DMS 273 (cell line): ENCODE data around the gene ACSF3.

ENCODE experiments used
- DNase-seq: peaks from one replicate; lab custom pipeline; 2025; ENCODE audit not compliant: unreplicated experiment; lab: John Stamatoyannopoulos, UW

Gene ACSF3

DNA sequence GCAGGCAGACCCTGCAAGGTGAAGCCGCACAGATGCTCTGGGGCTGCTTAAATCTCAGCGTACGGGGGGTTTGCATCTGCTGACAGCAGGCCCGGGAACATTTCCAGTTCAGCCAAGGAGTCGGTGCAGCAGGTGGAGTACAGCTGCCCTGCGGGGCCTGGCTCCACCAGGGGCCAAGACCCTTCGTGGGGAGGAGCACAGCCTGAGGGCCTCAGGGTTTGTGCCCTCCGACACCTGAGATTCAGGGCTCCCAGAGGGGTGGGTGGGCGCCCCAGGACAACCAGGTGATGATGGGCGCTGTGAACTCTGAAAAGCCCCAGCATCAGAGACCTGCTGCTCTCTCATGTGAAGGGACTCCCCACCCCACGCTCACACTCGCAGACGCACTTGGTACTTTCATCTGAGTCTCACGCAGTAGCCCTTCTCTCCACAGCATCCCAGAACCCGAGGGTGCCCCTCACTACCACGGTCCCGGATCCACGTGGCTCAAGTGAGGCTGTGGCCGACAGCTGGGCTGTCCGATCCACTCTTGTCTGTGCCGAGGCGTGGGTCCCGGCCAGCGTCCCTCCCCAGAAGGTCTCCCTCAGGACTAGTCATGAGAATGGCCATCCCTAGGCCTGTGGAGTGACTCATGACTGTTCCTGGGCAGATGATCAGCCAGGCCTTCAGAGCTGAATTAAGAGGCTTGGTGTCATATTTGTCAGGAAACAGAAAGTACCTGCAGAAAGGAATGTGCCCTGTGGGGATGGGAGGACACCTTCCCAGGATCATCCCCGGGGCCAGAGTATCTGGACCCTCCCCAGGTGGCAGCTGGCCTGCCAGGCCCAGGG, 29.6 kb downstream of the ACSF3 start:
- DNase-seq, result no peak

DNA sequence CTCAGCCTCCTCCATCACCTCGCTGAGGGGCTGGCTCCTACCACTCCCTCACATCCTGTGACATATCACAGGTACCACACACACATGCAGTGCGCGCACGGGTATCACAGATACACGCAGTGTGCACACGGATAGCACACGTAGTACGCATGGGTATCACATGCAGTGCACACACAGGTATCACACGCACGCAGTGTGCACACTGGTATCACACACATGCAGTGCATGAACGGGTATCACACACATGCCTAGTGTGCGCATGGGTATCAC, 30.1 kb downstream of the ACSF3 start:
- no peak for DNase-seq

DNA sequence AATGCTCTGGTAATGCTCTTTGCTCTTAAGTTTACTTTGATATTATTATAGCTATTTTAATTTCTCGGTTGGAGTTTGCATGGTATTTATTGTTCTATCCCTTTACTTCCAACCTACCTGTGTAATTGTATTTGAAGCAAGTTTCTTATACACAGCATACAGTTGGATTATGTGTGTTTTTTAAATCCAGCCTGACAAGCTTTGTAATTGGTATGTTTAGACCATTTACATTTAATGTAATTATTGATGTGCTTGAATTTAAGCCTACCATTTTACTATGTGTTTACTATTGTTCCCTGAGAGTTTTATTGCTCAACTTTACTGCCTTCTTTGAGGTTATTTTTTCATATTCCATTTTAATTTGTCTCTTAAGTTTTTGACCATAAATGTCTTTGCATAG, 35.7 kb downstream of the ACSF3 start:
- no peak for DNase-seq

DNA sequence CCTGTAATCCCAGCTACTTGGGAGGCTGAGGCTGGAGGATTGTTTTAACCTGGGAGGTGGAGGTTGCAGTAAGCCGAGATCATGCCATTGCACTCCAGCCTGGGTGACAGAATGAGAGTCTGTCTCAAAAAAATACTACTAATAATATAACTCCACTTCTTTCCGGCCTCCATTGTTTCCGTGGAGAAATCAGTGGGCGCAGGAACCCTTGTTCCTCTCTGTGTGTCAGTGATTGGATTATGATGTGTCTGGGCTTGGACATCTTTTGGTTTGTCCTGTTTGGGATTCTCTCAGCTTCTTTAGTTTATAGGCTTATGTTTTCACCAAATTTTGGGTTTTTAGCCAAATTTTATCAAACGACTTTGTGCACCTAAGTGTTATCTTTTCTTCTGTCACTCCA, 36.8 kb downstream of the ACSF3 start:
- no peak for DNase-seq

DNA sequence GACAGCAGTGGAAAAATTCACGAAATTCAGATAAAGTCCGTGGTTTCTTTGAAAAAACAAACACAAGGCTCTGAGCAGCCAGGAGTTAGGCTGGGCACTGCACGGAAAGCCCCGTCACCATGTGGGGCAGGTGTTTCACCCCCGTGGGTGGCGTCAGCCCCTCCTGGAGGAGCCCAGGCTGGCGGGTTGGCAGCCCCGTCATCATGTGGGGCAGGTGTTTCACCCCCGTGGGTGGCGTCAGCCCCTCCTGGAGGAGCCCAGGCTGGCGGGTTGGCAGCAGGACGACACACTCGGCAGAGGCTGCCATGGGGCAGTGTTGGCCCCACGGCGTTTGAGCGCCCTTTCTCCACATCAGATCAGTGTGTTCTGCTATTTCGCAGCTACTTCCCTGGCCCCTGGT, 38.1 kb downstream of the ACSF3 start:
- no peak for DNase-seq

DNA sequence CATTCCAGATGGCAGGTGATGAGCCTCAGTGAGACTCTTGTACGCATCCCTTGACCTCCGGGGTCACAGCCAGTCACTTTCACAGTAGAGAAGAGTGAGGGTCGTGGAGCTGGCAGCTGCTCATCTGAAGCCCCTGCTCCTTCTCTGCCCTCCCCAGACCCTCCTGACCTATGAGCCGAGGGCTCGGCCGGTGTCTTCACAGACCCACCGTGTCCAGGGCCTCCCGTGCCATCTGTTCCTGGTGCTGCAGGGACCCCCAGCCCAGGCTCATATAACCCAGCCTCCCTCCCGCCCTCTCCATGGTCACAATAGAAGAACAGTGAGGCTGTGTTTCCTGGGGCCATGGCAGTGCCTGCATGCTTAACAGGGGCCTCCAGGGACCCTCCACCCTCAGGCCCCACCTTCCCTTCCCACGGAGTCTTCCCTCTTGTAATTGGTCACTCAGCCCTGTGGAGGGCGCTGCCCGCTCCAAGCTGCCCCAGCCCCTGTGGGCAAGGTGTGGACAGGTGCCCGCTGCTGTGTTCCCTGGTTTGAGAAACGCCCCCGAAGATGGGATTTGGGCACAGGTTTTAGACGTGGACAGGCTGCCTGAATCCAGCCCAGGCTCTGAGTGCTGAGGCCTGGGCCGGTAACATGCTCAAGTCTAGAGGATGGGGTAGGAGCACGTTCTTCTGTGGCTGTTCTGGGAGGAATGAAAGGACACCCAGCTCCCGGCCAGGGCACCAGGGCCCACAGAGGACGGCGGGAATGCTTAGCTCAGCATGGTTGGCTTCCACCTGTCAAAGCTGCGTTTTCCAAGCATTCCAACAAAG, 38.7 kb downstream of the ACSF3 start:
- no peak for DNase-seq

DNA sequence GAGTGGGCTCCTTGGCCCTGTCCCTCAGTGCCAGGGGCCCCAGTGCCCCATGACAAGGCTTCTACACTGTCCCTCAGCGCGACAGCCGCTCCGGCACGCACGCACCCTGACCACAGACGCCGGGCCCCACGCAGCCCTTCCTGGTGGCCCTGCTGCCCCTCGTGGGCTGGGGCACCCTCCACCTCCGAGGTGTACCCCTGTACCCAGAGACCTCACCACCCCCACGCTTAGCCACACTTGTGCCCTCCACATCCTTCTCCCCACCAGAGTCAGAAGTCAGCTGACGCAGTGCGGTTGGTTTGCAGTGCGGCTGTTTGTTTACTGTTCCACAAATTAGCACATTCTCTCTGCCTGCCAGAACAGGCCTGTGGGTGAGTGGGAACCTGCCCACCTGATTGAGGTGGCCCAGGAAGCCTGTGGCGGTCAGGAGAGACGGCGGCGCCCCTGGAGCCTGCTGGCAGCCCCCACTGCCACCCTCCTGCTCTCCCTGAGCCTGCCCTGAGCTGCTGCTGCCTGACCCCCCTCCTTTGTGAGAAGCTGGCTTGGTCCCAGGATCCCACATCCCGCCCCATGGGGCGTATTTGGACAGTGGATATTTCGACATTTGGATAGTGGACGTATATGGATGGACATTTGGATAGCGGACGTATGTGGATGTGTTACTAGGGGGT, 39.9 kb downstream of the ACSF3 start:
- no peak for DNase-seq

DNA sequence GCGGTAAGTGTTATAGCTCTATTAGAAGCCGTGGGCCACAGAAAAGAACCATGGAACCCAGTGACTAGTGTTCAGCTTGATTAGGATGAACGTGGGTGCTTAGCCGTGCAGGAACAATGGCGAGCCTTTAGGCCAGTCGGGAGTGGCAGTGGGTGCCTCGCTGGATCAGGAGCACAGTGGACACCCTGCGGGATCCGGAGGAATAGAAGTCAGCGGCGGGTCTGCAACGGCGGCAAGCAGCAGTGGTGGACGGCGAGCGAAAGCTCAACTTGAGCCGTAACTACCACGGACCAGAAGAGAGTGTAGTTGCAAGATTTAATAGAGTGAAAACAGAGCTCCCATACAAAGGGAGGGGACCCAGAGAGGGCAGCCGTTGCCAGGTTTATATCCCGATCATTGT, 40.6 kb downstream of the ACSF3 start:
- DNase-seq, result no peak

DNA sequence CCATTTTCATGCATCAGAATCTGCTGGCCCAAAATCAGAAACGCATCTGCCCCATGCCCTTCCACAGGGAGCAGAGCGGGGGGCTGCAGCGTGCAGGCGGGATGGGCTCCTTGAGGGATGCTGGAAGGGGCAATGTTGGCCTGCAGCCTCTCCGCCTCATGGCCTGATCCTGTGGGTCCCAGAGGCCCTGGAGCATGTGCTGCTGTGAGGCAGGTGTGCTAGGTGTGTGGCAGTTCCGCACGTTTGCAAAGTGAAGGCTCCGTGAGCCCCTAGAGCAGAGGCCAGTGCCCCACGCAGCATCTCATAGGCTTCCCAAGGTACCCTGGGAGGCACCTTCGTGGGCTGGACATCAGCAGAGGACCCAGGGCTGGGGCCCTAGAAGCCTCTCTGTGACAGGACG, 41.5 kb downstream of the ACSF3 start:
- DNase-seq, result no peak

DNA sequence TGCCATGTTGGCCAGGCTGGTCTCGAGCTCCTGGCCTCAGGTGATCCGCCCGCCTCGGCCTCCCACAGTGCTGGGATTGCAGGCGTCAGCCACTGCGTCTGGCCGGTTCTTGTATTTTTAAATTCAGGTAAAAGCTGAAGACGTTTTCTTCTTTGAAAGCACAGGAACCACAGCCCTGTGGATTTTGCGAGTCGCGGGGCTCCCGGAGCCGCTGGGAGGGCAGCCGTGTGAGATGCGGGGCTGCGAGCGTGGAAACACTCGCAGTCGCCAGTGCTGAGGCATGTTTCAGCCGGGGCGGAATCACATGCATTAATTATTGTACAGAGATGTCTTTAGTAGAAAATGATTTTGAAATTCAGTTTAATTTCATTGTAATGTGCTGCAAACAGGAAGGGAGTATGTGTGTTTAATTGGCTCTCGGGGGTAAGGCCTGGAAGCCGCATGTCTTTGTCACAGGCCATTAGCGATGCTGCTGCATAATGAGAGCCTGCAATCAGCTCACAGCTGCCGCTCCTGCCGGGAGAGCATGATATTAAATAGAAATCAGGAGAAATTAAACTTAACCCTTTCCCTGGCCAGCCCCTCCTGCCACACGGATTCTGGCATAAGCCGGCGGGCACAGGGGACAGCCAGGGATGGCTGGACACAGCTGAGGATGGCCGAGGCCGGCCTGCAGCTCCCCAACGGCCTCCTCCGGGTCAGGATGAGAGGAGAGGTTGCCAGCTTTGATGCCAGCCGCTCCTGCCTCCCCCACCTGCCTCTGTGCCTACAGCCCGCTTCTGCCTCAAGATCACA, 42.5 kb downstream of the ACSF3 start:
- DNase-seq, result peak; percentile 83

DNA sequence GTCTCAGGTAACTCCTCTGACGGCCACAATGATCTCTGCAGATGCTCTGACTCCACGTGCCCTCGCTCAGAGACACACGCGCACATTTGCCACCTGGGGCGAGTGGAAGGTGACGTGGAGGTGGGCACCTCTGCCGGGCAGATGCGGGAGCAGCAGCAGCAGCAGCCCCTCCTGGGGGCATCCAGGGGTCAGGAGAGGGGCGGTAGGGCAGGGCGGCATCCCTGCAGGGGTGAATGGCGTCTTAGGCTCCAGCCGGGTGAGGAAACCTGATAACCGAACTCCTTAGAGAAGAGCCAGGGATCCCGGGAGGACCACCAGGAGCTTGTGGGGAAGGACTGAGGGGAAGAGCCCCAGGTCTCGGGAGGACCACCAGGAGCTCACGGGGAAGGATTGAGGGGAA, 43.3 kb downstream of the ACSF3 start:
- DNase-seq, result no peak

DNA sequence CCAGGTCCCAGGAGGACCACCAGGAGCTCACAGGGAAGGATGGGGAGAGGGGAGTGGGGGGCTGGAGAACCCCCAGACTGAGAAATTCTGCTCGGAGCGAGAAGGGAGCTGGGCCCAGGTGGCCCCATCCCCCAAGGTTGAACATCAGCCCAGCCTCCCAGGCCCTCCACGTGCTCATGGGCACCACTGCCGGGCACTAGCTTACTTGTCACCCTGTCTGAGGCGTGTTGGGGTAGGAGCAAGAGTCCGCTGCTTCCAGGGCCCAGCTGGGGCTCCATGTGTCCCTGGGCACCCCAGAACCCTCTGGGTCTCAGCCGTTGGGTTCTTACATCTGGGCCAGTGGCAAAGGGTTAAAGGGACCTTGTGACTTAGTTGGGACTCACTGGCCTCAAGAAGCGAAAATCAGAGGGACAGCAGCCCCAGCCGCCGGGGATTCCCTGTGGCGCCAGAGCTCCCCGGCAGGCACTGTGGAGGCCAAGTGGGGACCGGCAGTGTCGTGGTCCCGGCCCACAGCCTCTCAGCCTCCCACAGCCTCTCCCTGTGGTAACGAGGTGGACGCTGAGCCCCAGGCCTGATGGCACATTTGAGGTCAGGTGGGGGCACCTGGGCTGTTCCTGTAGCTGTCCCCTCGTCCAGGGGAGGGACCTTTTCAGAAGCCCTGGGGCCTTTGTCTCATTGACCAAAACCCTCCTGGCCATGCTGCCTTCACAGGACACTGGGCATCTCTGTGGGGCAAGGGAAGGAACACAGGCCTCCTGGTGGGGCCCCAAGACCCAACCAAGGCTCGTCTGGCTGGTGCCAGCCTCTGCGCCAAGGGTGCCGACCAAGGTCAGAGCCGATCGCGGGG, 44.2 kb downstream of the ACSF3 start:
- no peak for DNase-seq

DNA sequence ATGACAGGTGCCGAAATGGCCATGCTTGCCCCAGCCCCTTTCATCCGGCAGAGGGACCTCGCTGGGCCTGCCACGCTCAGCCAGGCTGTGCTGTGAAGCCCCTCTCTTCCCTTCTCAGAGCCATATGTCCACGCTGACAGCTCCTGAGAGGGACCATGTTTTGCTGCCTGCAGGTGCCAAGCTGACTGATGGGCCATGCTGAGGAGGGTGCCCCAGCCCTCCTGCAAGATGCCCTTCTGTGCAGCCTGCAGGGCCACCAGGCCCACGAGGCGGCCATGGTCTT, 44.8 kb downstream of the ACSF3 start:
- DNase-seq, result no peak

DNA sequence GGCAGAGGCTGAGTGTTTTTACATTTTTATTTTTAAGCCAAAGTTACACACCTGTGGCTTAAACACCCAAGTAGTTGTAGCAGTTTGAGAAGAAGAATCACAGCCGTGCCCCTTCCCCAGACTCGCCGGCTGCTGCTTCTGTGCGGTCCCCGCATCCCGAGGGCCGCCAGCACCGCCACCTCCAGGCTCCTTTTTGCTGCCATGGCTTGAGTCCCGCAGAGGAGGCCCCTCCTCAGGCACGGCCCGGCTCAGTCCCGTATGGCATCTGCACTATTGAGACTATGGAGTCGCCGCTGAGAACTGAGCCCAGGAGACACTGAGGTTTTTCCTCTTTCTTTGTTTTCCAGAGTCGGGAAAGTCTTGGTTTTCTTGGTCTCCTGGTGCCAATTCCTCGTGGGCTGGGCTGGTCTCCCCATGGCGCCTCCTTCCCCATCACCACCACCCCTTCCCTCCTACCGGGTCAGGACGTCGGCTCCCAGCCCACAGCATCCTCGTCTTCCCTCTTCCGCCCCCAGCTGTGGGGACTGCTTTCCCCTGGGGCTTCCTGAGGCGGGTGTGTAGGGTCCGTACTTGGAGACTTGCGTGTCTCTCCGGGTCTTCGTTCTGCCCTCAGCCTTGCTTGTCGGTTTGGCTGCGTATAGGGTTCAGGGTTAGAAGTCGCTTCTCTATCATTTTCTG, 45.3 kb downstream of the ACSF3 start:
- no peak for DNase-seq

DNA sequence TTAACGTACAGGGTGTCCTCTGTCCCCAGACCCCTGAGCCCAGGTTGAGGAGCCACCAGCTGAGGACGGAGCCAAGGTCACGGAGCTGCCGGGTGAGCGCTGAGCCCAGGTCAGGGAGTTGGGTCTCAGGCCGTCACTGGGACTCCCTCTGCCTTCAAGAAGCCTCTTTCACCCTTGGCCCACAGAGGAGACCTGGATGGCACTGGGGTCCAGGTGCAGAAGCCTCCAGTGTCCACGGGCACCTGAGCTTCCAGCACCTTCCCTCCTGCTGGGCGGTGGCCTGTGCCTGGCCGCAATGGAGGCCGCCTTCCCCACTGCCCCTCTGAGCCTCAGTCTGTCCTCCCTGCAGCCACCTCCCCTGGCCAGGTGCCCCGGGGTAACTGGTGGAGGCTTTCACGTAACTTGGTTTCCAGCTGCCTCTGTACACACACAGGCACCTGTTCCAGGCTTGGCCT, 46.3 kb downstream of the ACSF3 start:
- no peak for DNase-seq

DNA sequence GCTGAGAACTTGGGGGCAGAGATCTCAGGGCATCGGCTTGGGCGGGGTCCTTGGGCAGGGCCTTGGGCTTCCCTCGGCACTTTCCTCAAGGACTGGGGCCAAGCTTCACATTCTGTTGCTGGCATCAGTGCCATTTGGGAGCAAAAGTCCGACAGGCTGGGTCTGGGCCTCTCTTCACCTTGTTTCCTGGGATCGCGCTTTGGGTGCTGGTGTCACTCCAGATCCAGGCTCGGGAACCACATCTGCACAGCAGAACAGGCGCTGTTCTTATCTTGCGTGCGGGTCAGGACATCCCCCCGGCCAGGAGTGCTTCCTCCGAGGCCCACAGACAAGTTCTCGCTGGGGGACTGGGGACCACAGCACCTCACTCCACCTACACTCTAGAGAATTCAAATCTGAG, 46.7 kb downstream of the ACSF3 start:
- no peak for DNase-seq

DNA sequence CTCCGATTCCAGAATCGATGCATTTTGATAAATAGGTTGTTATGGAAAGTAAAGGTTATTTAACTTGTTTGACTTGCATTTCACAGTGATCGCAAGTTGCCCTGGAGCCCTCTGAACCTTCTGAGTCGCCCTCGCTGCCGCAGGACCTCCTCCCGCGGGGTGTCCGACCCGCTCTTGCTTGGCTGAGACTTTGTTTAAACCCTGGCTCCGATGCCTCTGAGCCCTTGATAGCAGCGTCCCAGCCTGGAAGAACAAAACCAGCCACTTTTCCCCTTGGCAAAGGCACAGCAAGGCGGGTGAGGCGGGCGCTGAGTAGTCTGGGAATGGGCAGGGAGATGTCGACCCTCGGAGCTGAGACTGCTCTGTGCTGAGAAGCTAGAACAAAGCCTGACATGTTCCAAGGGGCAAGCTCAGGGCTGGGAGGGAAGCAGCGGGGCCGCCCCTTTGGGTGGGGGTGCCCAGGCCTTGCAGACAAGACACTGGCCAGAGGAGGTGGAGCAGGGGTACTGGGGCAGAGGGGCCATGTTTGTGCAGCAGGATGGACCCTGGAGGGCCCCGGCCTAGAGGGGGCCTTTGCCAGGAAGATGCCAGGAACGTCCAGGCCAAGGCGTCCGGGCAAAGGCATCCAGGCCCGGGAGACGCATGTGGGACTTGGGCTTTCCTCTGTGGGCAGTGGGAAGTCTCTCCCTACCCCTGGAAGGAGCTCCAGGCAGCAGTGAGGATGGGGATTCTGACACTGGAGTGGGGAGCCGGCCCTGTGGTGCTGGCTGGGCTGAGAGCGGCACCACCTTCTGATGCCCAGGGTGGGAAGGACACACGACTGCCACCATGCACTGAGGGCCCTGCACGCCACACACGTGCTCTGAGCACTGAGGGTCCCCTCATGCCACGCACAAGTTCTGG, 47.6 kb downstream of the ACSF3 start:
- DNase-seq, result no peak

DNA sequence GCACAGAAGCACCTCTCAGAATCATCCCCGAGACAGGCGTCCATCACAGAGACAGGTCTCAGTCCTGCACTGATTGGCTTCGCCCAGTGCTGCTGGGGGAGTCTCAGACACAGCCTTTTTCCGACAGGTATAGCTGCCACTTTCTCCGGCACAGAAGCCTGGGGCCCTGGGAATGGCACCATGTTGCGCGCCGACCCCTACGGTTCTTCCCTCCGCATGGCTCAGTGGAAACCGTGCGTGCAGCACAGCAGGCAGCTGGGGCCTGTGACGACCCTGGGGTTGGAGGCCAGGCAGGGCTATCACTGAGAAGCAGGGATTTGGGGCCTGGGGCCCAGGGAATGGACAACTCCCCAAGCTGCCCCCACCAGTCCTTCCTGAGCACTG, 48.2 kb downstream of the ACSF3 start:
- DNase-seq, result no peak
